ENCODE results near the gene FZD4.
"Not testable (repeated sequence)": the region's sequence is repeated elsewhere in the genome, so short reads cannot be mapped to it uniquely, and the experiment has no call there.

FZD4 gene

DNA sequence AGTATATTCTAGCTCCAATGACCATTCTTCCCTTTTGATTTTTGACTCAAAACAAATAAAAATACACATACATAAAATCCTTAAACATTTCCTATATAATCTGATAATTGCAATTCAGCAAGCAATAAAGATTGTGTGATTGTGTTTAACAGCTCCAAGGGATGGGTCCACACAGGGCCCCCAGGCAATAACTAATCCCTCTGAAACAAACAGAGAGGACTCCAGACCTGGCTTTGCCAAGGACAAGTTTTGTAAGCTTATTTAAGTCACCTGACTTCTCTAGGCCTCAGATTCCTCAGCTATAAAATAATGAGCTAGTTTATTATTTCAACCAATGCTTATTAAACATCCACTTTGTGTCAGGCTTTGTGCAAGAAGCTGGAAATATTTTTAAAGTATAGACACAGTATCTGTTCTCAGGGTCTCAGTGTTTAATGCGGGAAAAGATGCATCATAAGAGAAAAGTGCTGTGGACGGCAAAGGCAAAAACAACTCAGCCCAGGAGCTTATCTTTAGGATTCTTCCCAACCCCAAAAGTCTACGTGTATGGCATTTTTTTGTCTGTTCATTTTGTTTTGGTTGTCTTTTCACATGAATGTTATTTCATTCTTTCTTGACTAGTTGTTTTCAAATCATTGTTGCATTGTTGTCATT is 20.1 kb downstream of the FZD4 start:
- DNase-seq, result no peak

- no peak for DNase-seq
Measured at GRCh38 chr11:86934582-86934900, 20.7 kb downstream of the FZD4 start.

GRCh38 chr11:86933891-86934581 is 21.2 kb downstream of the FZD4 start:
- no peak for DNase-seq

GRCh38 chr11:86932924-86933875 is 22.0 kb downstream of the FZD4 start:
- no peak for DNase-seq

DNA sequence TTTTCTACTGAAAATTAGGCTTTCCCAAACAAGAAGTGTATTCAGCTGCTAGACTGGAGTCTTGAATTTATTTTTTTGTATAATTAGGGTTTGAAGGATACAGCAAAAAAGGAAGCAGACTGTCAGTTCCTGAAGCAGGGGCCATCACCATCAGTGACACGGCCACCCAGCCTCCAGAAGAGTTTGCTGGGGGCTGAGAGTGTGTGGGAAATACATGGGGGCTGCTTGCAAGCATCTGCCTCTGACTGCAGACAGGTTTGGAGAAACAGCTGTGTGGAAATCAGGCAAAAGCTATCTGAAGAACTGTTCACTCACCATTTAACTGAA is 23.0 kb downstream of the FZD4 start:
- no peak for DNase-seq

GRCh38 chr11:86931548-86932258 is 23.5 kb downstream of the FZD4 start:
- DNase-seq, result no peak

- DNase-seq, result no peak
Measured at GRCh38 chr11:86930957-86931547, 24.1 kb downstream of the FZD4 start.

DNA sequence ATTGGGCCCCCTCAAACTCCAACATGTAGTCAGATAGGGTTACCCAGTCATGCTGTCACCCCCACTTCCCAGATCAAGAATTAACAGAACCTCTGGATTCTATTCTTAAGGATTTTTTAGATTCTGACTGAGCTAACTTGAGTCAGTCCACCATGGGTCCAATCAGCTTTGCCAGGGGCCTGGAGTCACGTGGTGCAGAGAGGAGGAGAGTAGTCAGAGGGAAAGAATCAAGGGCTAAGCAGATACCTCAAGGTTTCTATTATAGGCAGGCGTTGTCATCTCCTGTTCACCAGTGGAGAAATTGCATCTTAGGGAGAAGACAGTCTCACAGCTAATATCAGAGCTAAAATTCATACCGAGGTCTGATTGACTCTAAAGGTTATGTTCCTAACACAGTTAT is 28.2 kb downstream of the FZD4 start:
- no peak for DNase-seq

GRCh38 chr11:86923999-86924766 is 31.0 kb downstream of the FZD4 start:
- DNase-seq, result no peak

DNA sequence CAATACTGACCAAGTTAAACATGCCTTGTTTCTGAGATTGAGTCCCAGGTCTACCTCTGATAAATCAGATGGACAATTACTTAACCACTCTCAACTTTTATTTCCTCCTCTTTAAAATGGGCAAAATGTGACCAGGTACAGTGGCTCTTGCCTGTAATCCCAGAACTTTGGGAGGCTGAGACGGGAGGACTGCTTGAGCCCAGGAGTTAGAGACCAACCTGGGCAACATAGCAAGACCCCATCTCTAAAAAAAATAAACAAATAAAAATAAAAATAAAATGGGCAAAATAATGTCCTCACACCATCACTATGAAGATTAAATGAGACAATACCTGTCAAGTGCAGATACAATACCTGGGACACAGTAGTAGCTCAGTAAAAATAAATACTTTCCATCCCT is 33.0 kb downstream of the FZD4 start:
- DNase-seq, result no peak

GRCh38 chr11:86919557-86920210 is 35.5 kb downstream of the FZD4 start:
- peak; percentile 47 for DNase-seq

DNA sequence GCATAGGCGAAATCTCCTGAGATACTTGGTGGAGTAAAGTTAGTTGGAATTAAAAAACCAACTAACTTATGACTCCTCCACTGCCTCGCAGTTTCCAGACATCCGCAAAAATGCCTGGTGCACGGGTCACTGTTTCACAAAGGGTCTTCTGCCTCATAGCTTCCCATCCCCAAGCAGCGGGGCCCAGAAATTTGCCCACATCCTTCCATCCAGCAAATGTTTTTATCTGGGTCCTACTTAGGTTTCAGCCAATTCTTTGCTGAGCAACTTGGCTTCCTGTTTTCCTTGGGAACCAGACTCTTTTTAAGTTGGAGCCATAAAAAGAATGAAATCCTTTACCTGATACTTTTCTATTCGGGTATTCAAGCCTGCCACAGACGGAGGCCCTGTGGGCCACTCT is 36.2 kb downstream of the FZD4 start:
- no peak for DNase-seq

GRCh38 chr11:86918496-86918895 is 36.7 kb downstream of the FZD4 start:
- no peak for DNase-seq

DNA sequence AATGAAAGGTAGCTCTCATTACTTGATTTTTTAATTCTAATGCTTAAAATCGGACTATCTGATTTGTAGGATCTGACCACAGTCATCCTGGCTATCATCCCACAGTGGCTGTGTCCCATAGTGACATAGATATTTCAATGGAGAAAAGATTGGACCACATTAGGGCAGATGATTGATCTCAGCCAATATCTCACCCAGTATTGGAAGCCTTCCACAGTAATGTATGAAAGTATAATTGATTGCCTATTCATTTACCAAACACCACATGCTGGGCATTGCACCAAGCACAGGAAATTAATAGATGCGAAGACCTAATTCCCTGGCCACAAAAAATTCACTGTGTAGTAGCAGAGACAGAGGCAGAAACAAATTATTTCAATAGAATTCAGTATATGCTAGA is 37.6 kb downstream of the FZD4 start:
- no peak for DNase-seq

GRCh38 chr11:86916330-86916729 is 38.9 kb downstream of the FZD4 start:
- no peak for DNase-seq

- not testable (repeated sequence) for DNase-seq
Measured at GRCh38 chr11:86915850-86916249, 39.3 kb downstream of the FZD4 start.

DNA sequence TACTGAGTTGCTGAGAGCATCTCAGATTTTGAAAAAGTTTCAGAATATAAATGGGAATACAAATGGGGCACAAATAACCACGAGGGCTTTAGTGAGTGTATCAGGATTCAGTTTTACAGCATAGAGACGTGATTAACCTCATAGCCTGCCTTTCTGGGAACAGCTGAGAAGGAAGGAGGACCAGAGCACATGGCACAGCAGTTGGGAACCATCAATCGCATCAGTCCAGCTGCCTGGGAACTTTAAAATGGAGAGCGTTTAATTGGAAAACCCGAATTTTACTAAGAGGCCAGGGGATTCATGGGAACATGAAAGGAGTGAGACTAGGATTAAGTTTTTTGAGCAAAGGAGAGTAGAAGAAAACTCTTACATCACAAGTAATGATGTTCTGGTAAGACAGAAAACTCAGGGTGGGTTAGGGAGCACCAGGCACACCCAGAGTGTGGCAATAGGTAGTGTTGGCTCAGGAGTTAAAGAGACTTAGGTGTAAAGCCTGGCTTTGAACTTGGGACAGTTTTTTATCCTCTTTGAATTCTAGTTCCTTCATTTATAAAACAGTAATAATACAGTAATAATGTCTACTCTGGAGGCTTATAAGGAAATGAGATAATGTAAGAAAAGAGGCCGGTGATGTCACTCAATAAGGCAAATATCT is 40.2 kb downstream of the FZD4 start:
- no peak for DNase-seq

DNA sequence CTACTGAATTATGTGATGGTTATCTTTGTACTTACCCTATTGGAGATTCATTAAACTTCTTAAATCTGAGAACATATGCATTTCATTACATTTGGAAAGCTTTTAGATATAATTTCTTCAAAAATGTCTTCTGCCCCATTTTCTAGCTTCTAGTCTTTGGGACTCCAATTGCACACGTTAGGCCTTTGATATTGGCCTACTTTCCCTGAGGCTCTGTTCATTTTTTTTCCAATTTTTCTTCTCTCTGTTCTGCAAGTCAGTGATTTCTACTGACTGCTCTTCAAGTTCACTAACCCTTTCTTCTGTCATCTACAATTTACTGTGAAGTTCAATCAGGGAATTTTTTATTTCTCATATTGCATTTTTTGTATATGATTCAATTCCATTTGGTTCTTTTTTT is 43.0 kb downstream of the FZD4 start:
- DNase-seq, result no peak

- DNase-seq, result no peak
Measured at GRCh38 chr11:86910592-86910991, 44.6 kb downstream of the FZD4 start.

GRCh38 chr11:86906198-86906597 is 49.0 kb downstream of the FZD4 start:
- DNase-seq, result no peak

GRCh38 chr11:86905252-86905651 is 49.9 kb downstream of the FZD4 start:
- no peak for DNase-seq

Measured in NCI-H1092 treated with DMSO at 0.1 percent for 48 hours (cell line).